ENCODE data around the gene KCNQ1. TPM values are rescaled to one million over a fixed set of nuclear protein-coding genes. Genes with fewer than 3 reads are reported as not detected.

KCNQ1 gene
- polyA plus RNA-seq, 1 donor (not counting 4 experiments of a cell fraction or from before 2014, with no cell fraction given), result not detected

- no peak overlapping the region for H3K27ac ChIP-seq (ENCODE audit: control insufficient read depth, insufficient read depth, low read length)
- H3K79me2 ChIP-seq (ENCODE audit: control insufficient read depth, insufficient read depth, low read length), result no peaks in the 10 kb centered on the region
- dilution Hi-C loops (cut with MboI; ENCODE audit: extremely low pct_ligation_motif_present, low sequenced_read_pairs), result no loop called here
- no peak overlapping the region for H3K4me2 ChIP-seq (ENCODE audit: control insufficient read depth, extremely low read depth, insufficient read depth, low read depth, low read length)
- FAIRE-seq (no peak), DNase-seq (ENCODE audit: low read depth, low spot score) (no peak)
- H3K4me1 ChIP-seq (ENCODE audit: control insufficient read depth, extremely low read depth, insufficient read depth, low read length), result no peaks in the 10 kb centered on the region
- no peak overlapping the region for H3K4me3 ChIP-seq (ENCODE audit: control insufficient read depth in 2 of 3, extremely low read depth in 1 of 3, insufficient read depth in 2 of 3, low read depth in 1 of 3, low read length in 3 of 3)
- H4K20me1 ChIP-seq (ENCODE audit: control insufficient read depth, extremely low read depth, insufficient read depth, low read length), result no peaks in the 10 kb centered on the region
- H3K36me3 ChIP-seq (ENCODE audit: control insufficient read depth in 2 of 2, extremely low read depth in 1 of 2, insufficient read depth in 2 of 2, low read length in 2 of 2), result no peaks in the 10 kb centered on the region
- H3K9ac ChIP-seq (ENCODE audit: control insufficient read depth, extremely low read depth, insufficient read depth, low read length), result no peak overlapping the region
- TF ChIP-seq, protein P1, sequence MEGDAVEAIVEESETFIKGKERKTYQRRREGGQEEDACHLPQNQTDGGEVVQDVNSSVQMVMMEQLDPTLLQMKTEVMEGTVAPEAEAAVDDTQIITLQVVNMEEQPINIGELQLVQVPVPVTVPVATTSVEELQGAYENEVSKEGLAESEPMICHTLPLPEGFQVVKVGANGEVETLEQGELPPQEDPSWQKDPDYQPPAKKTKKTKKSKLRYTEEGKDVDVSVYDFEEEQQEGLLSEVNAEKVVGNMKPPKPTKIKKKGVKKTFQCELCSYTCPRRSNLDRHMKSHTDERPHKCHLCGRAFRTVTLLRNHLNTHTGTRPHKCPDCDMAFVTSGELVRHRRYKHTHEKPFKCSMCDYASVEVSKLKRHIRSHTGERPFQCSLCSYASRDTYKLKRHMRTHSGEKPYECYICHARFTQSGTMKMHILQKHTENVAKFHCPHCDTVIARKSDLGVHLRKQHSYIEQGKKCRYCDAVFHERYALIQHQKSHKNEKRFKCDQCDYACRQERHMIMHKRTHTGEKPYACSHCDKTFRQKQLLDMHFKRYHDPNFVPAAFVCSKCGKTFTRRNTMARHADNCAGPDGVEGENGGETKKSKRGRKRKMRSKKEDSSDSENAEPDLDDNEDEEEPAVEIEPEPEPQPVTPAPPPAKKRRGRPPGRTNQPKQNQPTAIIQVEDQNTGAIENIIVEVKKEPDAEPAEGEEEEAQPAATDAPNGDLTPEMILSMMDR (optimal IDR thresholded peaks at IDR 0.05 in 1 of 3, IDR thresholded peaks at IDR 0.05 in 1 of 3, conservative IDR thresholded peaks at IDR 0.05 in 1 of 3; ENCODE audit: extremely low read depth in 1 of 3, insufficient read depth in 2 of 3, low read length in 3 of 3), result no peak
- no peak for TF ChIP-seq EZH2 (IDR thresholded peaks at IDR 0.05; ENCODE audit: low read length)
- no peak overlapping the region for H2AFZ ChIP-seq (ENCODE audit: control insufficient read depth, low read length)
- peaks cover 4% of the 10 kb centered on the region for H3K9me3 ChIP-seq (ENCODE audit: control insufficient read depth, low read depth, low read length)
- no peaks in the 10 kb centered on the region for H3K9me1 ChIP-seq (ENCODE audit: control insufficient read depth, extremely low read depth, insufficient read depth, low read length)
- H3K27me3 ChIP-seq (ENCODE audit: control insufficient read depth, extremely low read depth, insufficient read depth, low read length), result no peaks in the 10 kb centered on the region
These were observed 218.7 kb downstream of the KCNQ1 start for GRCh38 chr11:2663506-2663905.

- Histone ChIP-seq H3K27ac (ENCODE audit: control insufficient read depth, insufficient read depth, low read length) (no peak overlapping the region), H3K27me3 (ENCODE audit: control insufficient read depth, extremely low read depth, insufficient read depth, low read length) (no peaks in the 10 kb centered on the region), H3K4me1 (ENCODE audit: control insufficient read depth, extremely low read depth, insufficient read depth, low read length) (no peaks in the 10 kb centered on the region), H3K79me2 (ENCODE audit: control insufficient read depth, insufficient read depth, low read length) (no peaks in the 10 kb centered on the region), H3K36me3 (ENCODE audit: control insufficient read depth in 2 of 2, extremely low read depth in 1 of 2, insufficient read depth in 2 of 2, low read length in 2 of 2) (no peaks in the 10 kb centered on the region), H3K4me2 (ENCODE audit: control insufficient read depth, extremely low read depth, insufficient read depth, low read depth, low read length) (no peak overlapping the region), H3K4me3 (ENCODE audit: control insufficient read depth in 2 of 3, extremely low read depth in 1 of 3, insufficient read depth in 2 of 3, low read depth in 1 of 3, low read length in 3 of 3) (no peak overlapping the region), H4K20me1 (ENCODE audit: control insufficient read depth, extremely low read depth, insufficient read depth, low read length) (peaks cover 1% of the 10 kb centered on the region), H3K9ac (ENCODE audit: control insufficient read depth, extremely low read depth, insufficient read depth, low read length) (no peak overlapping the region), H3K9me1 (ENCODE audit: control insufficient read depth, extremely low read depth, insufficient read depth, low read length) (no peaks in the 10 kb centered on the region), H3K9me3 (ENCODE audit: control insufficient read depth, low read depth, low read length) (peaks cover 4% of the 10 kb centered on the region), H2AFZ (ENCODE audit: control insufficient read depth, low read length) (no peak overlapping the region)
- no peak for DNase-seq (ENCODE audit: low read depth, low spot score)
- TF ChIP-seq EZH2 (IDR thresholded peaks at IDR 0.05; ENCODE audit: low read length), result no peak
- dilution Hi-C loops (cut with MboI; ENCODE audit: extremely low pct_ligation_motif_present, low sequenced_read_pairs), result no loop called here
- no peak for FAIRE-seq
These were observed 219.1 kb downstream of the KCNQ1 start for GRCh38 chr11:2663915-2664314.

- no peaks in the 10 kb centered on the region for H3K27me3 ChIP-seq (ENCODE audit: control insufficient read depth, extremely low read depth, insufficient read depth, low read length)
- no peak overlapping the region for H3K4me3 ChIP-seq (ENCODE audit: control insufficient read depth in 2 of 3, extremely low read depth in 1 of 3, insufficient read depth in 2 of 3, low read depth in 1 of 3, low read length in 3 of 3)
- H3K4me2 ChIP-seq (ENCODE audit: control insufficient read depth, extremely low read depth, insufficient read depth, low read depth, low read length), result no peak overlapping the region
- FAIRE-seq, result no peak
- no peaks in the 10 kb centered on the region for H3K36me3 ChIP-seq (ENCODE audit: control insufficient read depth in 2 of 2, extremely low read depth in 1 of 2, insufficient read depth in 2 of 2, low read length in 2 of 2)
- H3K4me1 ChIP-seq (ENCODE audit: control insufficient read depth, extremely low read depth, insufficient read depth, low read length), result no peaks in the 10 kb centered on the region
- DNase-seq (ENCODE audit: low read depth, low spot score), result no peak
- peaks cover 3% of the 10 kb centered on the region for H4K20me1 ChIP-seq (ENCODE audit: control insufficient read depth, extremely low read depth, insufficient read depth, low read length)
- no peak overlapping the region for H3K9ac ChIP-seq (ENCODE audit: control insufficient read depth, extremely low read depth, insufficient read depth, low read length)
- no peak overlapping the region for H3K27ac ChIP-seq (ENCODE audit: control insufficient read depth, insufficient read depth, low read length)
- TF ChIP-seq EZH2 (IDR thresholded peaks at IDR 0.05; ENCODE audit: low read length), result no peak
- TF ChIP-seq, protein P1 (optimal IDR thresholded peaks at IDR 0.05 in 1 of 3, IDR thresholded peaks at IDR 0.05 in 1 of 3, conservative IDR thresholded peaks at IDR 0.05 in 1 of 3; ENCODE audit: extremely low read depth in 1 of 3, insufficient read depth in 2 of 3, low read length in 3 of 3), result no peak
- H3K9me3 ChIP-seq (ENCODE audit: control insufficient read depth, low read depth, low read length), result peaks cover 4% of the 10 kb centered on the region
- dilution Hi-C loops (cut with MboI; ENCODE audit: extremely low pct_ligation_motif_present, low sequenced_read_pairs), result no loop called here
- H3K9me1 ChIP-seq (ENCODE audit: control insufficient read depth, extremely low read depth, insufficient read depth, low read length), result no peaks in the 10 kb centered on the region
- no peak overlapping the region for H2AFZ ChIP-seq (ENCODE audit: control insufficient read depth, low read length)
- H3K79me2 ChIP-seq (ENCODE audit: control insufficient read depth, insufficient read depth, low read length), result no peaks in the 10 kb centered on the region
These were observed 219.6 kb downstream of the KCNQ1 start for GRCh38 chr11:2664376-2664775.

Measured in keratinocyte (primary cell).